Testis (tissue), 2 donors: ENCODE data around the gene FAM20A.

Experiments used
- POLR2A ChIP-seq: fragments of 450-650 bp; IDR thresholded peaks from one replicate; pipeline ENCODE4 v1.6.1; 2017; ENCODE audit warnings: antibody characterized with exemption, mild to moderate bottlenecking, moderate library complexity
- TF ChIP-seq, protein P1 (sequence below), 3 experiments: fragments of 450-650 bp in 2 of 3; fragments of 200-600 bp in 1 of 3; sonication (generic) in 1 of 3; IDR thresholded peaks; one replicate each; pipeline ENCODE4 v1.5.1; 2016 to 2019; ENCODE audit warnings: antibody characterized with exemption in 3 of 3, mild to moderate bottlenecking in 2 of 3, moderate library complexity in 1 of 3

DNA sequence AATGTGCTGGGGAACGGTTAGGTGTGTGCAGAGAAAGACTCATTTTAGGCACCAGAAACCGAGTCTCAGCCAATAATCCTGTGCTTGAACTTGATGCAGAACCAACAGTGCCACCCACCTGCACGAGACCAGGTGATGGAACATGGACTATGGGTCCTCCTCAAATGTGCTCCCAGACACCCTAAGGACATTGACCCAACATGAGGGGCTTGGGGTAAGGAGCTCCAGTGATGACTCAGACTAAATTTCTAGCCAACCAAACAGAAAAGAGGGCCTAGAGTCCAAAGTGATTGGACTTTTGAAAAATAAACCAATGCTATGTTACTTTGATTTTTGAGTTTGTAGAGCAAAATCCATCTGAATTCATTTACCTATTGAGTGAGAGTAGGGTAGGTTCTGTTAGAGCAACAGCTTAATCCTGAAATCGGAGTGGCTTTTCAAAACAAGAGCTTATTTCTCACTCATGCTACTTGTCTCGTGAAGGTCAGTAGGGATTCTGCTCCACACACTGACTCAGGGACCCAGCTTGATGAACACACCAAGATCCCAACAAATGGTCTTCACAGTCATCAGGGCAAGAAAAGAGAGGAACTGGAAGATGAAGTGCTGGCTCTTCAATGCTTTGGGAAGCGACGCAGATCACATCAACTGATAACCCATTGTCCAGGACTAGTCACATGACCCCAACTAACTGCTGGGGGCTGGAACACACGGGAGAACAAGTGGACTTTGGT is 21.8 kb downstream of the FAM20A start:
- no peak for TF ChIP-seq POLR2A
- TF ChIP-seq, protein P1, sequence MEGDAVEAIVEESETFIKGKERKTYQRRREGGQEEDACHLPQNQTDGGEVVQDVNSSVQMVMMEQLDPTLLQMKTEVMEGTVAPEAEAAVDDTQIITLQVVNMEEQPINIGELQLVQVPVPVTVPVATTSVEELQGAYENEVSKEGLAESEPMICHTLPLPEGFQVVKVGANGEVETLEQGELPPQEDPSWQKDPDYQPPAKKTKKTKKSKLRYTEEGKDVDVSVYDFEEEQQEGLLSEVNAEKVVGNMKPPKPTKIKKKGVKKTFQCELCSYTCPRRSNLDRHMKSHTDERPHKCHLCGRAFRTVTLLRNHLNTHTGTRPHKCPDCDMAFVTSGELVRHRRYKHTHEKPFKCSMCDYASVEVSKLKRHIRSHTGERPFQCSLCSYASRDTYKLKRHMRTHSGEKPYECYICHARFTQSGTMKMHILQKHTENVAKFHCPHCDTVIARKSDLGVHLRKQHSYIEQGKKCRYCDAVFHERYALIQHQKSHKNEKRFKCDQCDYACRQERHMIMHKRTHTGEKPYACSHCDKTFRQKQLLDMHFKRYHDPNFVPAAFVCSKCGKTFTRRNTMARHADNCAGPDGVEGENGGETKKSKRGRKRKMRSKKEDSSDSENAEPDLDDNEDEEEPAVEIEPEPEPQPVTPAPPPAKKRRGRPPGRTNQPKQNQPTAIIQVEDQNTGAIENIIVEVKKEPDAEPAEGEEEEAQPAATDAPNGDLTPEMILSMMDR (IDR thresholded peaks at IDR 0.05): no peak
